A549 (cell line): ENCODE measurements around the gene COL8A2. TPM values are rescaled to one million over a fixed set of nuclear protein-coding genes. Genes with fewer than 3 reads are reported as not detected.
A peak's percentile ranks its signal among the peaks of the same experiment; 100 is the strongest.

Source experiments
- ATAC-seq, 2 experiments: fragments of 200-7000 bp in 1 of 2; fragments of >200 bp in 1 of 2; cut with Nextera tagmentation in 1 of 2; cut with Tn5 transposase in 1 of 2; 3 replicates each; pipeline versions ENCODE4 v1.8.0 to v1.9.1; 2018 to 2020; ENCODE audit warnings: mild to moderate bottlenecking in 1 of 2, moderate library complexity in 1 of 2
- CTCF ChIA-PET: fragments of 300-600 bp; sonication (Branson Sonifier 250); formaldehyde crosslinking; extraction: SDS; loops from one replicate; lab custom pipeline; 2021; ENCODE audit warnings: antibody characterized with exemption, inconsistent platforms; lab: Yijun Ruan, JAX
- POLR2A ChIA-PET: fragments of 350-600 bp; formaldehyde crosslinking; extraction: SDS; loops from one replicate; lab custom pipeline; 2021; ENCODE audit warnings: antibody characterized with exemption, inconsistent platforms; lab: Yijun Ruan, JAX
- DNase-seq, 2 experiments: peaks; one replicate each; pipeline versions ENCODE4 v3.0.0 to v3.0.0-alpha.2; 2011 to 2016; ENCODE audit warnings: low read depth in 1 of 2, low spot score in 1 of 2
- FAIRE-seq: peaks from 2 replicates; lab custom pipeline; 2011; peaks lifted over from hg19 to GRCh38; lab: Jason Lieb, UNC
- H3K27ac ChIP-seq, 2 experiments: fragments of >200 bp; sonication (Bioruptor Twin); formaldehyde crosslinking; 3 replicates each; pipeline ENCODE4 v1.5.1; 2016 to 2017
- H3K4me1 ChIP-seq: fragments of >200 bp; sonication (Bioruptor Twin); formaldehyde crosslinking; 3 replicates; pipeline ENCODE4 v1.6.1; 2016
- H3K4me2 ChIP-seq: fragments of >200 bp; sonication (Bioruptor Twin); formaldehyde crosslinking; 3 replicates; pipeline ENCODE4 v1.6.1; 2016
- H3K4me3 ChIP-seq: fragments of >200 bp; sonication (Bioruptor Twin); formaldehyde crosslinking; 3 replicates; pipeline ENCODE4 v1.5.1; 2016
- H3K9me3 ChIP-seq: fragments of >200 bp; sonication (Bioruptor Twin); formaldehyde crosslinking; 3 replicates; pipeline ENCODE4 v1.6.1; 2016
- CBX2 ChIP-seq: fragments of 200-600 bp; sonication (generic); IDR thresholded peaks from 2 replicates; pipeline ENCODE4 v1.6.1; 2016; ENCODE audit warnings: low read depth, mild to moderate bottlenecking, borderline replicate concordance
- CHD2 ChIP-seq: fragments of 150-350 bp; IDR thresholded peaks from 2 replicates; pipeline ENCODE4 v1.6.1; 2014; ENCODE audit warnings: low read length; ENCODE audit not compliant: partially characterized antibody
- CHD4 ChIP-seq: fragments of 200-600 bp; sonication (generic); IDR thresholded peaks from 2 replicates; pipeline ENCODE4 v1.6.1; 2016; ENCODE audit warnings: antibody characterized with exemption, mild to moderate bottlenecking, borderline replicate concordance
- E2F6 ChIP-seq: IDR thresholded peaks from 2 replicates; pipeline ENCODE4 v1.6.1; 2012; ENCODE audit warnings: low read depth, borderline replicate concordance
- EHF ChIP-seq: fragments of 250-450 bp; sonication (Bioruptor Pico); IDR thresholded peaks from 2 replicates; pipeline ENCODE4 v1.5.0; 2020; ENCODE audit warnings: mild to moderate bottlenecking
- ESRRA ChIP-seq: fragments of 150-350 bp; IDR thresholded peaks from 2 replicates; pipeline ENCODE4 v1.6.1; 2014; ENCODE audit warnings: mild to moderate bottlenecking, low read length, borderline replicate concordance
- FOSL2 ChIP-seq, 2 experiments: fragments of 450-650 bp in 1 of 2; fragments of >200 bp in 1 of 2; sonication (Bioruptor Twin) in 1 of 2; formaldehyde crosslinking; IDR thresholded peaks; 2 replicates each; pipeline versions ENCODE4 v1.5.0 to v1.6.1; 2016 to 2020; ENCODE audit warnings: mild to moderate bottlenecking in 1 of 2, moderate library complexity in 1 of 2
- FOXS1 ChIP-seq: fragments of 250-450 bp; sonication (Bioruptor Pico); IDR thresholded peaks from 2 replicates; pipeline ENCODE4 v1.5.0; 2020; ENCODE audit warnings: mild to moderate bottlenecking, moderate library complexity
- HDAC2 ChIP-seq: fragments of 200-600 bp; sonication (generic); IDR thresholded peaks from 2 replicates; pipeline ENCODE4 v1.6.1; 2016
- HEYL ChIP-seq: fragments of 250-450 bp; sonication (Bioruptor Pico); IDR thresholded peaks from 2 replicates; pipeline ENCODE4 v1.8.0; 2021; ENCODE audit warnings: mild to moderate bottlenecking, moderate library complexity
- HOXB5 ChIP-seq: fragments of 250-450 bp; sonication (Bioruptor Pico); IDR thresholded peaks from 2 replicates; pipeline ENCODE4 v1.5.0; 2020; ENCODE audit warnings: mild to moderate bottlenecking, moderate library complexity
- KDM1A ChIP-seq: fragments of 200-600 bp; sonication (generic); IDR thresholded peaks from 2 replicates; pipeline ENCODE4 v1.6.1; 2016; ENCODE audit warnings: low read depth, mild to moderate bottlenecking
- KDM5A ChIP-seq: fragments of 200-600 bp; sonication (generic); IDR thresholded peaks from 2 replicates; pipeline ENCODE4 v1.6.1; 2016; ENCODE audit warnings: antibody characterized with exemption, mild to moderate bottlenecking
- MAFK ChIP-seq: fragments of 450-650 bp; IDR thresholded peaks from 2 replicates; pipeline ENCODE4 v1.6.1; 2014; ENCODE audit not compliant: partially characterized antibody
- MAX ChIP-seq: IDR thresholded peaks from 2 replicates; pipeline ENCODE4 v1.6.1; 2012
- MYC ChIP-seq: IDR thresholded peaks from 2 replicates; pipeline ENCODE4 v1.6.1; 2012; ENCODE audit warnings: mild to moderate bottlenecking, inconsistent platforms, low read length, improper control_type of control experiment, borderline replicate concordance
- NFE2L2 ChIP-seq: fragments of 150-350 bp; conservative IDR thresholded peaks from 2 replicates; pipeline ENCODE4 v1.6.1; 2014; ENCODE audit warnings: low read length
- NPAS2 ChIP-seq: fragments of 250-450 bp; sonication (Bioruptor Pico); IDR thresholded peaks from 2 replicates; pipeline ENCODE4 v1.8.0; 2022; ENCODE audit warnings: mild to moderate bottlenecking, moderate library complexity, borderline replicate concordance
- NR3C1 ChIP-seq: fragments of >200 bp; sonication (Bioruptor Twin); formaldehyde crosslinking; IDR thresholded peaks from 3 replicates; pipeline ENCODE4 v1.6.1; 2017
- POLR2A ChIP-seq: IDR thresholded peaks from 2 replicates; pipeline ENCODE4 v1.6.1; 2012; ENCODE audit warnings: mild to moderate bottlenecking, low read length
- POLR2AphosphoS2 ChIP-seq: conservative IDR thresholded peaks from 2 replicates; pipeline ENCODE4 v1.6.1; 2012; ENCODE audit warnings: low read length, improper control_type of control experiment, inconsistent platforms
- RARB ChIP-seq: fragments of 250-450 bp; sonication (Bioruptor Pico); IDR thresholded peaks from 2 replicates; pipeline ENCODE4 v1.8.0; 2021; ENCODE audit warnings: mild to moderate bottlenecking, moderate library complexity
- RCOR1 ChIP-seq: fragments of 150-350 bp; IDR thresholded peaks from 2 replicates; pipeline ENCODE4 v1.6.1; 2014; ENCODE audit warnings: antibody characterized with exemption, low read length, low read depth
- SREBF2 ChIP-seq: fragments of 450-650 bp; IDR thresholded peaks from 2 replicates; pipeline ENCODE4 v1.6.1; 2014; ENCODE audit warnings: mild to moderate bottlenecking, moderate library complexity
- TFCP2L1 ChIP-seq: fragments of 250-450 bp; sonication (Bioruptor Pico); IDR thresholded peaks from 2 replicates; pipeline ENCODE4 v1.5.0; 2021; ENCODE audit warnings: mild to moderate bottlenecking
- TP53 ChIP-seq: fragments of 250-450 bp; sonication (Bioruptor Pico); IDR thresholded peaks from 2 replicates; pipeline ENCODE4 v1.5.0; 2021; ENCODE audit warnings: mild to moderate bottlenecking, moderate library complexity
- ZFP36 ChIP-seq: fragments of 450-650 bp; IDR thresholded peaks from 2 replicates; pipeline ENCODE4 v1.6.1; 2014; ENCODE audit warnings: borderline replicate concordance; ENCODE audit not compliant: partially characterized antibody
- ZSCAN20 ChIP-seq: fragments of 250-450 bp; sonication (Bioruptor Pico); IDR thresholded peaks from 2 replicates; pipeline ENCODE4 v1.8.0; 2022; ENCODE audit warnings: mild to moderate bottlenecking, moderate library complexity
- WGBS: methylation state at CpG from one replicate; pipeline ENCODE4 v1.1.6; 2017; ENCODE audit errors: missing lambda C conversion rate; 5-methylcytosine and 5-hydroxymethylcytosine counted together
- polyA plus RNA-seq, 4 experiments: library from polyadenylated mRNA; depleted of rRNA in 3 of 4; stranded (reverse); fragments of >200 nt; fragmentation: RNase III in 1 of 4; extraction: RNeasy Plus Mini Kit Qiagen cat#74134 plus additional on column Dnase treatment in 1 of 4; gene quantifications; 2 replicates in 3 of 4; 3 replicates in 1 of 4; pipeline ENCODE4 v1.2.3, GENCODE V29; 2011 to 2017
- TF ChIP-seq, protein P1 (sequence below): fragments of 250-450 bp; sonication (Bioruptor Pico); IDR thresholded peaks from 2 replicates; pipeline ENCODE4 v1.5.0; 2021; ENCODE audit warnings: mild to moderate bottlenecking, moderate library complexity, borderline replicate concordance

The COL8A2 gene
- polyA plus RNA-seq, 2 of the 4 experiments (the other 2 are of a cell fraction): 0.05 to 0.12 TPM

DNA sequence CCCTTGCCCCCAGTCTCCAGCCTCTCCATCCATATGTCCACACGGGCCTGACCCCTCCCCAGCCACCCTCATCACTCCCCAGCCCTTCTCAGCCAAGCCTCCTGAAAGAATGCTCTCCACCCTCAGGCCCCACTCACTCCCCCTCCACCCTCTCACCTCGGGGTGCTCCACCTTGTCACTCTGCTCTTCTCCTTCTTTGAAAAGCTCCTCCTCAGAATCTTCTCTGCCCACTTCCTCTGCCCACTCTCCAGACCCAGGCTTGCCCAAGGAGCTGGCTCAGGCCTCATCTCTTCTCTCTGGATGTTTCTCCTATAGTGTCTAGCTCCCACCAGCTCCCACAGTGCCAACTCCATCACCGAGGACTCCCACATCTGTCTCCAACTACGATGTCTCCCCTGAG is 13.9 kb downstream of the COL8A2 start:
- no peak overlapping the region for H3K27ac ChIP-seq
- WGBS: 56% methylated on average over 4 of the region's 4 CpGs
- CTCF ChIA-PET: interaction anchor here (1.0 to 2.7 kb wide), 3 partner anchors 12 to 175 kb away, joined by 4 to 15 read pairs (median 6); no protein-coding TSS in a partner anchor
- POLR2A ChIA-PET: no interaction called here
- H3K4me2 ChIP-seq: no peak overlapping the region
- DNase-seq (no peak), ATAC-seq (no peak), FAIRE-seq (no peak)
- no peaks in the 10 kb centered on the region for H3K9me3 ChIP-seq
- H3K4me3 ChIP-seq: no peak overlapping the region
- H3K4me1 ChIP-seq: no peaks in the 10 kb centered on the region
- TF ChIP-seq CBX2: no peak
- no peak for TF ChIP-seq CHD2
- no peak for TF ChIP-seq RARB
- no peak for TF ChIP-seq FOSL2 (IDR thresholded peaks at IDR 0.05)
- TF ChIP-seq FOSL2 (CRISPR knock-in tag; IDR thresholded peaks at IDR 0.05): no peak
- TF ChIP-seq CHD4: no peak
- no peak for TF ChIP-seq ZFP36
- no peak for TF ChIP-seq RCOR1
- no peak for TF ChIP-seq KDM1A
- TF ChIP-seq MAX: no peak
- no peak for TF ChIP-seq SREBF2
- no peak for TF ChIP-seq HEYL (CRISPR knock-in tag)
- no peak for TF ChIP-seq E2F6

- ATAC-seq: peak in 1 of 2 experiments; percentile 30; a peak in 2 of 6 replicates
- no peaks in the 10 kb centered on the region for H3K4me1 ChIP-seq
- TF ChIP-seq KDM5A (no peak), NR3C1 (no peak), MYC (no peak), FOXS1 (no peak), ESRRA (no peak), TP53 (no peak), HDAC2 (no peak), POLR2A (no peak), TFCP2L1 (no peak), CHD4 (no peak), CBX2 (no peak), ZSCAN20 (no peak), POLR2AphosphoS2 (no peak), NPAS2 (CRISPR knock-in tag) (no peak), MAFK (no peak), NFE2L2 (no peak), EHF (no peak), HOXB5 (CRISPR knock-in tag) (no peak)
- TF ChIP-seq, protein P1, sequence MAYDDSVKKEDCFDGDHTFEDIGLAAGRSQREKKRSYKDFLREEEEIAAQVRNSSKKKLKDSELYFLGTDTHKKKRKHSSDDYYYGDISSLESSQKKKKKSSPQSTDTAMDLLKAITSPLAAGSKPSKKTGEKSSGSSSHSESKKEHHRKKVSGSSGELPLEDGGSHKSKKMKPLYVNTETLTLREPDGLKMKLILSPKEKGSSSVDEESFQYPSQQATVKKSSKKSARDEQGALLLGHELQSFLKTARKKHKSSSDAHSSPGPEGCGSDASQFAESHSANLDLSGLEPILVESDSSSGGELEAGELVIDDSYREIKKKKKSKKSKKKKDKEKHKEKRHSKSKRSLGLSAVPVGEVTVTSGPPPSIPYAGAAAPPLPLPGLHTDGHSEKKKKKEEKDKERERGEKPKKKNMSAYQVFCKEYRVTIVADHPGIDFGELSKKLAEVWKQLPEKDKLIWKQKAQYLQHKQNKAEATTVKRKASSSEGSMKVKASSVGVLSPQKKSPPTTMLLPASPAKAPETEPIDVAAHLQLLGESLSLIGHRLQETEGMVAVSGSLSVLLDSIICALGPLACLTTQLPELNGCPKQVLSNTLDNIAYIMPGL: no peak
- H3K4me3 ChIP-seq: no peak overlapping the region
- no peak overlapping the region for H3K27ac ChIP-seq
- DNase-seq: no peak
- FAIRE-seq: no peak
- 89% methylated on average over 9 of the region's 11 CpGs for WGBS
- POLR2A ChIA-PET: no interaction called here
- no peak overlapping the region for H3K4me2 ChIP-seq
- H3K9me3 ChIP-seq: no peaks in the 10 kb centered on the region
- CTCF ChIA-PET: interaction anchor here (0.6 to 2.7 kb wide), 6 partner anchors 9 to 96 kb away, joined by 3 to 15 read pairs (median 4); no protein-coding TSS in a partner anchor
Observed at GRCh38 chr1:36109041-36109679, 15.9 kb downstream of the COL8A2 start.
